Motor neuron (in vitro differentiated cells): ENCODE data around the gene PPIF. TPM values are rescaled to one million over a fixed set of nuclear protein-coding genes. Genes with fewer than 3 reads are reported as not detected.

Experiments
- ATAC-seq, 8 experiments: fragments of 200-7000 bp; cut with Tn5 transposase; replicated peaks in 6 of 8; 2 replicates each; pipeline ENCODE4 v1.8.0; 2021; ENCODE audit warnings: mild to moderate bottlenecking in 8 of 8, moderate library complexity in 8 of 8
- H3K27ac ChIP-seq, 2 donors: fragments of 250-450 bp; sonication (Bioruptor Pico); 2 replicates each; pipeline ENCODE4 v1.9.0; 2021; ENCODE audit warnings: antibody characterized with exemption in 2 of 2, mild to moderate bottlenecking in 2 of 2, moderate library complexity in 1 of 2
- H3K4me1 ChIP-seq, 2 donors: fragments of 250-450 bp; sonication (Bioruptor Pico); replicated peaks in 1 of 2; 2 replicates each; pipeline ENCODE4 v1.6.1; 2021; ENCODE audit warnings: antibody characterized with exemption in 2 of 2, mild to moderate bottlenecking in 2 of 2, moderate library complexity in 1 of 2
- H3K4me3 ChIP-seq, 5 donors: fragments of 250-450 bp; sonication (Bioruptor Pico); 2 replicates each; pipeline ENCODE4 v1.9.0; 2021; ENCODE audit warnings: antibody characterized with exemption in 5 of 5, mild to moderate bottlenecking in 5 of 5, moderate library complexity in 4 of 5
- WGBS, 10 experiments: fragments of 450-650 bp; shearing (Covaris generic); methylation state at CpG; one replicate each; pipeline ENCODE4 v1.0.0; 2022; 5-methylcytosine and 5-hydroxymethylcytosine counted together
- in situ Hi-C, 9 experiments: fragments of 400-800 bp; cut with MboI; loops; one replicate each; pipeline ENCODE4 v1.15.0; 2021; ENCODE audit warnings: low sequenced_read_pairs in 9 of 9, low pct_unique_long_range_greater_than_20kb in 2 of 9; ENCODE audit not compliant: unreplicated experiment in 9 of 9
- total RNA-seq, 8 experiments: library from RNA; unstranded; fragments of 300-600 nt; gene quantifications; 2 replicates each; pipeline versions ENCODE4 v1.2.3 to v1.2.4, GENCODE V29; 2022

The PPIF gene
- total RNA-seq, 8 experiments from 2014 or later, result 10.3 to 90.8 (median 22.2) TPM

GRCh38 chr10:79319115-79319771, 28.0 kb upstream of the PPIF start:
- no peak overlapping the region for H3K4me3 ChIP-seq
- no peak overlapping the region for H3K27ac ChIP-seq
- H3K4me1 ChIP-seq, result peaks cover 16 to 17% of the 10 kb centered on the region in 2 donors
- ATAC-seq, result no peak
- in situ Hi-C loops, result no loop called here
- WGBS, 10 experiments, result 74 to 100% (median 82%) methylated on average over 1 to 8 of the region's 11 CpGs

GRCh38 chr10:79320316-79320715, 27.0 kb upstream of the PPIF start:
- ATAC-seq, result no peak
- H3K27ac ChIP-seq, result no peak overlapping the region
- 75 to 100% (median 100%) methylated on average over 1 to 2 of the region's 2 CpGs; no CpG with 5 or more reads in 4 of the 10 experiments for WGBS, 10 experiments
- in situ Hi-C loops, result no loop called here
- no peak overlapping the region for H3K4me3 ChIP-seq
- H3K4me1 ChIP-seq, result peaks cover 16 to 17% of the 10 kb centered on the region in 2 donors

GRCh38 chr10:79320820-79321493, 26.3 kb upstream of the PPIF start:
- 0 to 100% (median 76%) methylated on average over 1 to 7 of the region's 7 CpGs; no CpG with 5 or more reads in 2 of the 10 experiments for WGBS, 10 experiments
- Histone ChIP-seq H3K4me1 (peaks cover 16 to 17% of the 10 kb centered on the region in 2 donors), H3K4me3 (no peak overlapping the region), H3K27ac (no peak overlapping the region)
- in situ Hi-C loops, result no loop called here
- ATAC-seq, result peak in 5 of 8 experiments; percentile 3 to 57 (median 14)

- no peak overlapping the region for H3K27ac ChIP-seq
- H3K4me1 ChIP-seq, result peaks cover 15 to 16% of the 10 kb centered on the region in 2 donors
- in situ Hi-C loops, result no loop called here
- no peak overlapping the region for H3K4me3 ChIP-seq
- ATAC-seq, result no peak
- WGBS, 10 experiments, result 60 to 100% (median 65%) methylated on average over 1 to 2 of the region's 2 CpGs; no CpG with 5 or more reads in 6 of the 10 experiments
Measured at GRCh38 chr10:79321494-79321882, 25.8 kb upstream of the PPIF start.

GRCh38 chr10:79321951-79322350, 25.3 kb upstream of the PPIF start:
- Histone ChIP-seq H3K4me1 (peaks cover 12 to 14% of the 10 kb centered on the region in 2 donors), H3K4me3 (no peak overlapping the region), H3K27ac (no peak overlapping the region)
- ATAC-seq, result no peak
- in situ Hi-C loops, result no loop called here

GRCh38 chr10:79322616-79323543, 24.4 kb upstream of the PPIF start:
- Histone ChIP-seq H3K4me3 (no peak overlapping the region), H3K27ac (no peak overlapping the region), H3K4me1 (peaks cover 3 to 4% of the 10 kb centered on the region in 2 donors)
- in situ Hi-C loops, result no loop called here
- ATAC-seq, result peak in 2 of 8 experiments; percentile 35 to 47
- 60 to 98% (median 82%) methylated on average over 1 to 10 of the region's 15 CpGs; no CpG with 5 or more reads in 2 of the 10 experiments for WGBS, 10 experiments

- in situ Hi-C loops, result no loop called here
- H3K4me1 ChIP-seq, result no peaks in the 10 kb centered on the region
- WGBS, 10 experiments, result 80 to 100% methylated on average over 1 of the region's 1 CpG; no CpG with 5 or more reads in 8 of the 10 experiments
- H3K27ac ChIP-seq, result no peak overlapping the region
- no peak overlapping the region for H3K4me3 ChIP-seq
- ATAC-seq, result peak in 1 of 8 experiments; percentile 11
Measured at GRCh38 chr10:79323602-79324001, 23.7 kb upstream of the PPIF start.

- in situ Hi-C loops, result no loop called here
- H3K27ac ChIP-seq, result no peak overlapping the region
- H3K4me3 ChIP-seq, result no peak overlapping the region
- ATAC-seq, result peak in 4 of 8 experiments; percentile 3 to 28 (median 24)
- no peaks in the 10 kb centered on the region for H3K4me1 ChIP-seq
- WGBS, 10 experiments, result 43 to 86% (median 63%) methylated on average over 1 to 7 of the region's 10 CpGs; no CpG with 5 or more reads in 4 of the 10 experiments
Measured at GRCh38 chr10:79324032-79324695, 23.1 kb upstream of the PPIF start.

- 57 to 100% (median 80%) methylated on average over 1 to 2 of the region's 3 CpGs; no CpG with 5 or more reads in 5 of the 10 experiments for WGBS, 10 experiments
- Histone ChIP-seq H3K4me3 (no peak overlapping the region), H3K4me1 (no peaks in the 10 kb centered on the region), H3K27ac (no peak overlapping the region)
- ATAC-seq, result no peak
- in situ Hi-C loops, result no loop called here
Measured at GRCh38 chr10:79326361-79327089, 20.7 kb upstream of the PPIF start.

GRCh38 chr10:79327090-79327457, 20.2 kb upstream of the PPIF start:
- in situ Hi-C loops, result no loop called here

GRCh38 chr10:79328147-79328701, 19.0 kb upstream of the PPIF start:
- 65 to 100% (median 80%) methylated on average over 1 to 3 of the region's 6 CpGs; no CpG with 5 or more reads in 6 of the 10 experiments for WGBS, 10 experiments
- no peak for ATAC-seq
- Histone ChIP-seq H3K4me1 (no peaks in the 10 kb centered on the region), H3K27ac (no peak overlapping the region), H3K4me3 (no peak overlapping the region)
- in situ Hi-C loops, result no loop called here

More at GRCh38 chr10:79327090-79327457, 20.2 kb upstream of the PPIF start:
- H3K4me3 ChIP-seq, result no peak overlapping the region
- H3K27ac ChIP-seq, result no peak overlapping the region
- no peaks in the 10 kb centered on the region for H3K4me1 ChIP-seq
- no peak for ATAC-seq
- 72 to 100% (median 85%) methylated on average over 1 to 6 of the region's 8 CpGs; no CpG with 5 or more reads in 2 of the 10 experiments for WGBS, 10 experiments
